HL-60 (cell line): ENCODE measurements around the gene TIMP2.

Source experiments
- POLR2AphosphoS5 ChIP-seq: IDR thresholded peaks from 2 replicates; pipeline ENCODE4 v1.6.1; 2012; ENCODE audit warnings: low read depth
- TF ChIP-seq, protein P1 (sequence below): IDR thresholded peaks from 2 replicates; pipeline ENCODE4 v1.6.1; 2012; ENCODE audit warnings: low read depth; ENCODE audit not compliant: insufficient replicate concordance
- TF ChIP-seq, protein P2 (sequence below): IDR thresholded peaks from one replicate; pipeline ENCODE4 v1.5.1; 2011; ENCODE audit warnings: low read length, control low read depth, inconsistent platforms; ENCODE audit not compliant: insufficient read depth

GRCh38 chr17:78882540-78883088 is 42.6 kb downstream of the TIMP2 start:
- TF ChIP-seq, protein P1, sequence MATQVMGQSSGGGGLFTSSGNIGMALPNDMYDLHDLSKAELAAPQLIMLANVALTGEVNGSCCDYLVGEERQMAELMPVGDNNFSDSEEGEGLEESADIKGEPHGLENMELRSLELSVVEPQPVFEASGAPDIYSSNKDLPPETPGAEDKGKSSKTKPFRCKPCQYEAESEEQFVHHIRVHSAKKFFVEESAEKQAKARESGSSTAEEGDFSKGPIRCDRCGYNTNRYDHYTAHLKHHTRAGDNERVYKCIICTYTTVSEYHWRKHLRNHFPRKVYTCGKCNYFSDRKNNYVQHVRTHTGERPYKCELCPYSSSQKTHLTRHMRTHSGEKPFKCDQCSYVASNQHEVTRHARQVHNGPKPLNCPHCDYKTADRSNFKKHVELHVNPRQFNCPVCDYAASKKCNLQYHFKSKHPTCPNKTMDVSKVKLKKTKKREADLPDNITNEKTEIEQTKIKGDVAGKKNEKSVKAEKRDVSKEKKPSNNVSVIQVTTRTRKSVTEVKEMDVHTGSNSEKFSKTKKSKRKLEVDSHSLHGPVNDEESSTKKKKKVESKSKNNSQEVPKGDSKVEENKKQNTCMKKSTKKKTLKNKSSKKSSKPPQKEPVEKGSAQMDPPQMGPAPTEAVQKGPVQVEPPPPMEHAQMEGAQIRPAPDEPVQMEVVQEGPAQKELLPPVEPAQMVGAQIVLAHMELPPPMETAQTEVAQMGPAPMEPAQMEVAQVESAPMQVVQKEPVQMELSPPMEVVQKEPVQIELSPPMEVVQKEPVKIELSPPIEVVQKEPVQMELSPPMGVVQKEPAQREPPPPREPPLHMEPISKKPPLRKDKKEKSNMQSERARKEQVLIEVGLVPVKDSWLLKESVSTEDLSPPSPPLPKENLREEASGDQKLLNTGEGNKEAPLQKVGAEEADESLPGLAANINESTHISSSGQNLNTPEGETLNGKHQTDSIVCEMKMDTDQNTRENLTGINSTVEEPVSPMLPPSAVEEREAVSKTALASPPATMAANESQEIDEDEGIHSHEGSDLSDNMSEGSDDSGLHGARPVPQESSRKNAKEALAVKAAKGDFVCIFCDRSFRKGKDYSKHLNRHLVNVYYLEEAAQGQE: no peak
- TF ChIP-seq, protein P2, sequence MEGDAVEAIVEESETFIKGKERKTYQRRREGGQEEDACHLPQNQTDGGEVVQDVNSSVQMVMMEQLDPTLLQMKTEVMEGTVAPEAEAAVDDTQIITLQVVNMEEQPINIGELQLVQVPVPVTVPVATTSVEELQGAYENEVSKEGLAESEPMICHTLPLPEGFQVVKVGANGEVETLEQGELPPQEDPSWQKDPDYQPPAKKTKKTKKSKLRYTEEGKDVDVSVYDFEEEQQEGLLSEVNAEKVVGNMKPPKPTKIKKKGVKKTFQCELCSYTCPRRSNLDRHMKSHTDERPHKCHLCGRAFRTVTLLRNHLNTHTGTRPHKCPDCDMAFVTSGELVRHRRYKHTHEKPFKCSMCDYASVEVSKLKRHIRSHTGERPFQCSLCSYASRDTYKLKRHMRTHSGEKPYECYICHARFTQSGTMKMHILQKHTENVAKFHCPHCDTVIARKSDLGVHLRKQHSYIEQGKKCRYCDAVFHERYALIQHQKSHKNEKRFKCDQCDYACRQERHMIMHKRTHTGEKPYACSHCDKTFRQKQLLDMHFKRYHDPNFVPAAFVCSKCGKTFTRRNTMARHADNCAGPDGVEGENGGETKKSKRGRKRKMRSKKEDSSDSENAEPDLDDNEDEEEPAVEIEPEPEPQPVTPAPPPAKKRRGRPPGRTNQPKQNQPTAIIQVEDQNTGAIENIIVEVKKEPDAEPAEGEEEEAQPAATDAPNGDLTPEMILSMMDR: no peak
- TF ChIP-seq POLR2AphosphoS5: no peak
